PC-3 (cell line): ENCODE results near the gene KHDC1. TPM values are rescaled to one million over a fixed set of nuclear protein-coding genes. Genes with fewer than 3 reads are reported as not detected.

Source experiments
- ATAC-seq: fragments of 200-7000 bp; cut with Tn5 transposase; 2 replicates; pipeline ENCODE4 v1.9.1; 2020; ENCODE audit warnings: mild to moderate bottlenecking, moderate library complexity
- BruUV-seq: library from RNA; stranded (reverse); fragments of 400-500 nt; replicated peaks from 2 replicates; lab custom pipeline; 2021; lab: Mats Ljungman, UMichigan
- CTCF ChIA-PET: fragments of 300-600 bp; sonication (Branson Sonifier 250); formaldehyde crosslinking; loops from one replicate; lab custom pipeline; 2022; ENCODE audit warnings: antibody characterized with exemption; lab: Charles Lee
- POLR2A ChIA-PET: fragments of 300-600 bp; sonication (Branson Sonifier 250); formaldehyde crosslinking; loops from one replicate; lab custom pipeline; 2022; ENCODE audit warnings: antibody characterized with exemption; ENCODE audit not compliant: unreplicated experiment; lab: Charles Lee
- DNase-seq: peaks from one replicate; pipeline ENCODE4 v3.0.0-alpha.2; 2015
- H2AFZ ChIP-seq: fragments of 300-600 bp; sonication (generic); 2 replicates; pipeline ENCODE4 v1.6.0; 2016; ENCODE audit warnings: antibody characterized with exemption, low read length
- H3F3A ChIP-seq: fragments of 300-600 bp; sonication (generic); one replicate; pipeline ENCODE4 v1.6.0; 2017; ENCODE audit warnings: antibody characterized with exemption, low read length, control low read depth, mild to moderate bottlenecking; ENCODE audit not compliant: unreplicated experiment
- H3K27ac ChIP-seq: fragments of 300-600 bp; sonication (generic); 2 replicates; pipeline ENCODE4 v1.5.1; 2016; ENCODE audit warnings: mild to moderate bottlenecking, low read length
- H3K27me3 ChIP-seq: fragments of 300-600 bp; sonication (generic); 2 replicates; pipeline ENCODE4 v1.6.1; 2016; ENCODE audit warnings: low read length, mixed read lengths
- H3K36me3 ChIP-seq: fragments of 300-600 bp; sonication (generic); 2 replicates; pipeline ENCODE4 v1.6.1; 2016; ENCODE audit warnings: low read depth, mixed run types, low read length, mixed read lengths
- H3K4me1 ChIP-seq: fragments of 300-600 bp; sonication (generic); 2 replicates; pipeline ENCODE4 v1.5.1; 2016; ENCODE audit warnings: low read length; ENCODE audit not compliant: insufficient read depth
- H3K4me2 ChIP-seq: fragments of 300-600 bp; sonication (generic); 2 replicates; pipeline ENCODE4 v1.6.0; 2016; ENCODE audit warnings: low read length
- H3K4me3 ChIP-seq: fragments of 300-600 bp; sonication (generic); 2 replicates; pipeline ENCODE4 v1.5.1; 2016; ENCODE audit warnings: mild to moderate bottlenecking, low read length, mixed read lengths
- H3K79me2 ChIP-seq: fragments of 300-600 bp; sonication (generic); 2 replicates; pipeline ENCODE4 v1.6.1; 2017; ENCODE audit warnings: low read length, mixed read lengths
- H3K9ac ChIP-seq: fragments of 300-600 bp; sonication (generic); 2 replicates; pipeline ENCODE4 v1.6.0; 2016; ENCODE audit warnings: mild to moderate bottlenecking, low read length
- H3K9me2 ChIP-seq: fragments of 300-600 bp; sonication (generic); replicated peaks from 2 replicates; pipeline ENCODE4 v1.6.1; 2016; ENCODE audit warnings: mixed run types, low read length, mixed read lengths
- H3K9me3 ChIP-seq: fragments of 300-600 bp; sonication (generic); 2 replicates; pipeline ENCODE4 v1.6.1; 2016; ENCODE audit warnings: low read length, mixed read lengths
- H4K20me1 ChIP-seq: fragments of 300-600 bp; sonication (generic); 2 replicates; pipeline ENCODE4 v1.6.1; 2016; ENCODE audit warnings: low read length, mixed read lengths
- EZH2 ChIP-seq: fragments of 300-600 bp; sonication (generic); IDR thresholded peaks from one replicate; pipeline ENCODE4 v1.6.1; 2017; ENCODE audit warnings: antibody characterized with exemption, mild to moderate bottlenecking, low read length; ENCODE audit not compliant: unreplicated experiment
- EZH2phosphoT487 ChIP-seq: fragments of 300-600 bp; sonication (generic); IDR thresholded peaks from 2 replicates; pipeline ENCODE4 v1.6.1; 2018; ENCODE audit warnings: mild to moderate bottlenecking, antibody characterized with exemption, low read length, borderline replicate concordance
- intact Hi-C: fragments of 100-400 bp; cut with micrococcal nuclease; formaldehyde crosslinking; loops from 2 replicates; pipeline ENCODE4 v1.9.0; 2023
- total RNA-seq: library from RNA; depleted of rRNA; stranded (reverse); fragments of >200 nt; gene quantifications from 2 replicates; pipeline ENCODE4 v1.2.3, GENCODE V29; 2014
- TF ChIP-seq, protein P1 (sequence below): fragments of 300-600 bp; sonication (generic); conservative IDR thresholded peaks from 2 replicates; pipeline ENCODE4 v1.5.1; 2017; ENCODE audit warnings: antibody characterized with exemption, low read depth, mild to moderate bottlenecking, low read length

KHDC1 gene
- total RNA-seq, 1 experiment from 2014 or later, result 7.9 TPM

- H3K27ac ChIP-seq, result no peak overlapping the region
- TF ChIP-seq, protein P1, sequence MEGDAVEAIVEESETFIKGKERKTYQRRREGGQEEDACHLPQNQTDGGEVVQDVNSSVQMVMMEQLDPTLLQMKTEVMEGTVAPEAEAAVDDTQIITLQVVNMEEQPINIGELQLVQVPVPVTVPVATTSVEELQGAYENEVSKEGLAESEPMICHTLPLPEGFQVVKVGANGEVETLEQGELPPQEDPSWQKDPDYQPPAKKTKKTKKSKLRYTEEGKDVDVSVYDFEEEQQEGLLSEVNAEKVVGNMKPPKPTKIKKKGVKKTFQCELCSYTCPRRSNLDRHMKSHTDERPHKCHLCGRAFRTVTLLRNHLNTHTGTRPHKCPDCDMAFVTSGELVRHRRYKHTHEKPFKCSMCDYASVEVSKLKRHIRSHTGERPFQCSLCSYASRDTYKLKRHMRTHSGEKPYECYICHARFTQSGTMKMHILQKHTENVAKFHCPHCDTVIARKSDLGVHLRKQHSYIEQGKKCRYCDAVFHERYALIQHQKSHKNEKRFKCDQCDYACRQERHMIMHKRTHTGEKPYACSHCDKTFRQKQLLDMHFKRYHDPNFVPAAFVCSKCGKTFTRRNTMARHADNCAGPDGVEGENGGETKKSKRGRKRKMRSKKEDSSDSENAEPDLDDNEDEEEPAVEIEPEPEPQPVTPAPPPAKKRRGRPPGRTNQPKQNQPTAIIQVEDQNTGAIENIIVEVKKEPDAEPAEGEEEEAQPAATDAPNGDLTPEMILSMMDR, result no peak
- TF ChIP-seq EZH2phosphoT487, result no peak
- no peak for TF ChIP-seq EZH2
- no peaks in the 10 kb centered on the region for H3K79me2 ChIP-seq
- H2AFZ ChIP-seq, result no peak overlapping the region
- ChIA-PET CTCF (no interaction called here), POLR2A (no interaction called here)
- H3K9me2 ChIP-seq, result no peaks in the 10 kb centered on the region
- no peak overlapping the region for H3K4me2 ChIP-seq
- no peaks in the 10 kb centered on the region for H3K36me3 ChIP-seq
- no TSS peak for BruUV-seq
- H4K20me1 ChIP-seq, result no peaks in the 10 kb centered on the region
- no peak for ATAC-seq
- H3K9ac ChIP-seq, result no peak overlapping the region
- H3K9me3 ChIP-seq, result no peaks in the 10 kb centered on the region
- no peak overlapping the region for H3K4me3 ChIP-seq
- H3K4me1 ChIP-seq, result no peaks in the 10 kb centered on the region
- no peak for DNase-seq
- intact Hi-C loops, result no loop called here
- H3K27me3 ChIP-seq, result no peaks in the 10 kb centered on the region
- no peaks in the 10 kb centered on the region for H3F3A ChIP-seq
These were observed 58.7 kb downstream of the KHDC1 start for GRCh38 chr6:73204252-73204651.

GRCh38 chr6:73203098-73203497 lies 59.9 kb downstream of the KHDC1 start:
- no peaks in the 10 kb centered on the region for H3F3A ChIP-seq
- ATAC-seq, result no peak
- POLR2A ChIA-PET, result no interaction called here

GRCh38 chr6:73200735-73201134 lies 62.3 kb downstream of the KHDC1 start:
- Histone ChIP-seq H3K27me3 (no peaks in the 10 kb centered on the region), H3K4me2 (no peak overlapping the region), H3K27ac (no peak overlapping the region), H3F3A (no peaks in the 10 kb centered on the region), H3K9me2 (no peaks in the 10 kb centered on the region), H3K79me2 (no peaks in the 10 kb centered on the region), H2AFZ (no peak overlapping the region), H3K4me3 (no peak overlapping the region), H4K20me1 (no peaks in the 10 kb centered on the region), H3K36me3 (no peaks in the 10 kb centered on the region), H3K9ac (no peak overlapping the region), H3K9me3 (no peaks in the 10 kb centered on the region), H3K4me1 (no peaks in the 10 kb centered on the region)
- no peak for DNase-seq
- ChIA-PET POLR2A (no interaction called here), CTCF (interaction anchor here (0.6 kb wide), 2 partner anchors 66 to 939 kb away, joined by 3 read pairs; no protein-coding TSS in a partner anchor)
- intact Hi-C loops, result no loop called here
- no TSS peak for BruUV-seq
- TF ChIP-seq EZH2 (no peak), EZH2phosphoT487 (no peak)
- TF ChIP-seq, protein P1, result no peak
- ATAC-seq, result no peak

More at GRCh38 chr6:73203098-73203497, 59.9 kb downstream of the KHDC1 start:
- Histone ChIP-seq H3K27me3 (no peaks in the 10 kb centered on the region), H3K27ac (no peak overlapping the region), H3K4me3 (no peak overlapping the region), H3K4me2 (no peak overlapping the region), H3K9me3 (no peaks in the 10 kb centered on the region), H3K4me1 (no peaks in the 10 kb centered on the region), H3K9ac (no peak overlapping the region), H3K36me3 (no peaks in the 10 kb centered on the region), H2AFZ (no peak overlapping the region), H3K9me2 (no peaks in the 10 kb centered on the region), H3K79me2 (no peaks in the 10 kb centered on the region), H4K20me1 (no peaks in the 10 kb centered on the region)
- TF ChIP-seq, protein P1, result no peak
- no peak for TF ChIP-seq EZH2
- TF ChIP-seq EZH2phosphoT487, result no peak
- DNase-seq, result peak; percentile 3
- intact Hi-C loops, result no loop called here
- no TSS peak for BruUV-seq
- CTCF ChIA-PET, result no interaction called here
